ENCODE data around the gene ZNRF3. TPM values are rescaled to one million over a fixed set of nuclear protein-coding genes. Genes with fewer than 3 reads are reported as not detected.

ZNRF3 gene
- polyA plus RNA-seq, 1 donor (not counting 4 experiments of a cell fraction or from before 2014, with no cell fraction given): 2.6 TPM

DNA sequence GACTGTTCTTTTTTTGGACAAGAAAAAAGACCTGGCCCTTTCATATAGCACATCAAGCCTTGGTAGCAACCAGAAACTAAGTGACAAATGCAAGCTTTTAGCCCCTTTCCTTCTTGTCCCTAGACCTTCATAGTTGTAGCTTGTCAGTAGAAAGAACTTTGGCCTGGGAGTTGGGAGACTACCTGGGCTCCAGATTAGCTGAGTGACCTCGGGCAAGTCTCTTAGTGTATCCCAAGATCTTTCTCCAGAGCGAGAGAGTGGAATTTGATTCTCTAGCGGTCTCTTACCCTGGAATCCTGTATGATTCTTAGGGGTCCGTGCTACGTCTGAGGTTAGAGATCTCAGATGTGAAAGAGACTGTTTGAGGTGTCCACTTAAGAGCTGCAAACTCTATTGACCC lies 59.0 kb downstream of the ZNRF3 start:
- Histone ChIP-seq H3K27me3 (ENCODE audit: control insufficient read depth, extremely low read depth, insufficient read depth, low read length) (no peaks in the 10 kb centered on the region), H3K9ac (ENCODE audit: control insufficient read depth, extremely low read depth, insufficient read depth, low read length) (no peak overlapping the region), H3K36me3 (ENCODE audit: control insufficient read depth in 2 of 2, extremely low read depth in 1 of 2, insufficient read depth in 2 of 2, low read length in 2 of 2) (no peaks in the 10 kb centered on the region), H2AFZ (ENCODE audit: control insufficient read depth, low read length) (no peak overlapping the region), H3K79me2 (ENCODE audit: control insufficient read depth, insufficient read depth, low read length) (peaks cover 7% of the 10 kb centered on the region), H3K9me3 (ENCODE audit: control insufficient read depth, low read depth, low read length) (peaks cover 3% of the 10 kb centered on the region), H4K20me1 (ENCODE audit: control insufficient read depth, extremely low read depth, insufficient read depth, low read length) (peaks cover 2% of the 10 kb centered on the region), H3K4me3 (ENCODE audit: control insufficient read depth in 2 of 3, extremely low read depth in 1 of 3, insufficient read depth in 2 of 3, low read depth in 1 of 3, low read length in 3 of 3) (no peak overlapping the region), H3K9me1 (ENCODE audit: control insufficient read depth, extremely low read depth, insufficient read depth, low read length) (no peaks in the 10 kb centered on the region), H3K27ac (ENCODE audit: control insufficient read depth, insufficient read depth, low read length) (no peak overlapping the region), H3K4me1 (ENCODE audit: control insufficient read depth, extremely low read depth, insufficient read depth, low read length) (no peaks in the 10 kb centered on the region), H3K4me2 (ENCODE audit: control insufficient read depth, extremely low read depth, insufficient read depth, low read depth, low read length) (no peak overlapping the region)
- TF ChIP-seq EZH2 (IDR thresholded peaks at IDR 0.05; ENCODE audit: low read length) (no peak), CTCF (optimal IDR thresholded peaks at IDR 0.05 in 1 of 3, IDR thresholded peaks at IDR 0.05 in 1 of 3, conservative IDR thresholded peaks at IDR 0.05 in 1 of 3; ENCODE audit: extremely low read depth in 1 of 3, insufficient read depth in 2 of 3, low read length in 3 of 3) (no peak)
- dilution Hi-C loops (cut with MboI; ENCODE audit: extremely low pct_ligation_motif_present, low sequenced_read_pairs): no loop called here
- DNase-seq (ENCODE audit: low read depth, low spot score): no peak
- no peak for FAIRE-seq

DNA sequence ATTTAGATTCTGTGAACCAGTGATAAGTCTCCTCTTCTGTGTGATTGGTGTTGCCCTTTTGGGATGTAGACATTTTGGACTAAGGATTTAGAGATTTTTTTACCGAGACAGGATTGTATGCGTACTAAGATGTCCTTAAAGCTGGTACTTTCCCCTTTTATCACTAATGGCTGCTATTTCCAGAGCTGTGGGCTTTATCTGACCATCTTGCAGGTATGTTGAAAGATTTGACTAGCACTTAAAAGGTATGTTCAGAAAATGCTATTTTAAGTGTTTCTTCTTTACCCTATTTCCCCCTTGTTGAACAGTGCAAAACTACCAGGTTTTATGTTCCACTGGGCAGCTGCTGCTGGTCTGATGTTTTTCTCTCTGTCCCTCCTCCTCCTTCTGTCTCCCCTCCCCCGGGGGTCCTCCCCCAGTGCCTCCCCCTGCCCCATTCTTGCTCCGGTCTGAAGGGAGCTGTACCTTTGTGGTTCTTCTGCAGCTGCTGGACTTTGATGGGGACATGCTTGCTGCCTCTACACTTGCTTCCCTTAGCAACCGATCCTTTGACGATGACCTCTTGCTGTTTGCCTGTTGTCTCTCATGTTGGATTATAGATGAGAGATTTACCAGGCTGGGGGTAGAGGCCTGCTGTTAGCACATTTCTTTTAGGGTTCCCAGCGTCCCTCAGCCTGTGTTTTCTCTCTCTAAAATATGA lies 59.6 kb downstream of the ZNRF3 start:
- Histone ChIP-seq H3K9me1 (ENCODE audit: control insufficient read depth, extremely low read depth, insufficient read depth, low read length) (no peaks in the 10 kb centered on the region), H3K27ac (ENCODE audit: control insufficient read depth, insufficient read depth, low read length) (no peak overlapping the region), H4K20me1 (ENCODE audit: control insufficient read depth, extremely low read depth, insufficient read depth, low read length) (peaks cover 2% of the 10 kb centered on the region), H3K9ac (ENCODE audit: control insufficient read depth, extremely low read depth, insufficient read depth, low read length) (no peak overlapping the region), H3K79me2 (ENCODE audit: control insufficient read depth, insufficient read depth, low read length) (peaks cover 7% of the 10 kb centered on the region), H3K9me3 (ENCODE audit: control insufficient read depth, low read depth, low read length) (peaks cover 3% of the 10 kb centered on the region), H3K4me3 (ENCODE audit: control insufficient read depth in 2 of 3, extremely low read depth in 1 of 3, insufficient read depth in 2 of 3, low read depth in 1 of 3, low read length in 3 of 3) (no peak overlapping the region), H2AFZ (ENCODE audit: control insufficient read depth, low read length) (no peak overlapping the region), H3K4me2 (ENCODE audit: control insufficient read depth, extremely low read depth, insufficient read depth, low read depth, low read length) (no peak overlapping the region), H3K36me3 (ENCODE audit: control insufficient read depth in 2 of 2, extremely low read depth in 1 of 2, insufficient read depth in 2 of 2, low read length in 2 of 2) (no peaks in the 10 kb centered on the region), H3K4me1 (ENCODE audit: control insufficient read depth, extremely low read depth, insufficient read depth, low read length) (no peaks in the 10 kb centered on the region), H3K27me3 (ENCODE audit: control insufficient read depth, extremely low read depth, insufficient read depth, low read length) (no peaks in the 10 kb centered on the region)
- FAIRE-seq: no peak
- dilution Hi-C loops (cut with MboI; ENCODE audit: extremely low pct_ligation_motif_present, low sequenced_read_pairs): no loop called here
- TF ChIP-seq EZH2 (IDR thresholded peaks at IDR 0.05; ENCODE audit: low read length) (no peak), CTCF (optimal IDR thresholded peaks at IDR 0.05 in 1 of 3, IDR thresholded peaks at IDR 0.05 in 1 of 3, conservative IDR thresholded peaks at IDR 0.05 in 1 of 3; ENCODE audit: extremely low read depth in 1 of 3, insufficient read depth in 2 of 3, low read length in 3 of 3) (no peak)
- DNase-seq (ENCODE audit: low read depth, low spot score): no peak
